Esophagus squamous epithelium (tissue), 4 donors: ENCODE data around the gene TMEM123.

ENCODE experiments used
- CTCF ChIP-seq, 6 experiments: fragments of 450-650 bp in 4 of 6; fragments of 200-600 bp in 2 of 6; sonication (generic) in 2 of 6; IDR thresholded peaks; one replicate each; pipeline ENCODE4 v1.5.1; 2016 to 2019; ENCODE audit warnings: antibody characterized with exemption in 6 of 6, mild to moderate bottlenecking in 4 of 6, moderate library complexity in 4 of 6
- POLR2A ChIP-seq, 4 donors: fragments of 450-650 bp; IDR thresholded peaks; one replicate each; pipeline ENCODE4 v1.6.1; 2017; ENCODE audit warnings: antibody characterized with exemption in 4 of 4, mild to moderate bottlenecking in 4 of 4, moderate library complexity in 3 of 4

DNA sequence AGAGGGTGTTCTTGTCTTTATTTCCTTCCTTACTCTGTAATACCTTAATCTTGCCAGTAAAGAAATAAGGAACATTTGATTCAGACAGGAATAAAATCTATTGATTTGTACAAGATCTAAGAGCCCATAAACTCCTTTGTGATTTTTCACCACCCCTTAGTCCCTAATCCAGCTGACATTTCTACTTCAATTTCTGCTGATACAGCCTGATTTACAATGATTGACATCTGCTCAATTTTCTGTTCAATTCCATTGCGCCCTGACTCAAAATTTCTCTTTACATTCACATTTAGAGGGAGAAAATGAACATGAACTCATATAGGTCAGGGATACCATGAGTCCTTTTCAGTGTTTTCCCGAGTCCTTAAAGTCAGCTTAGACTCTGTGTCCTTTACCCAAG, 27.2 kb upstream of the TMEM123 start:
- TF ChIP-seq CTCF (IDR thresholded peaks at IDR 0.05), result no peak
- TF ChIP-seq POLR2A (IDR thresholded peaks at IDR 0.05), result no peak
